WERI-Rb-1 (cell line): ENCODE measurements around the gene PTCD2.

Source experiments
- DNase-seq: peaks from one replicate; pipeline ENCODE4 v3.0.0-alpha.2; 2020
- H3K27ac ChIP-seq: fragments of 250-450 bp; sonication (Bioruptor Pico); 2 replicates; pipeline ENCODE4 v1.5.1; 2020; ENCODE audit warnings: mild to moderate bottlenecking, moderate library complexity
- H3K27me3 ChIP-seq: fragments of 250-450 bp; sonication (Bioruptor Pico); 2 replicates; pipeline ENCODE4 v1.5.1; 2021; ENCODE audit warnings: mild to moderate bottlenecking, low read depth, moderate library complexity; ENCODE audit not compliant: insufficient read depth, severe bottlenecking
- H3K36me3 ChIP-seq: fragments of 250-450 bp; sonication (Bioruptor Pico); 2 replicates; pipeline ENCODE4 v1.5.1; 2020; ENCODE audit warnings: mild to moderate bottlenecking, moderate library complexity
- H3K4me3 ChIP-seq: 2 replicates; pipeline ENCODE4 v1.5.1; 2011; ENCODE audit warnings: low read depth, mild to moderate bottlenecking, control low read depth, low read length
- H3K9me3 ChIP-seq: fragments of 250-450 bp; sonication (Bioruptor Pico); 2 replicates; pipeline ENCODE4 v1.5.1; 2021; ENCODE audit warnings: mild to moderate bottlenecking, moderate library complexity; ENCODE audit not compliant: severe bottlenecking
- TF ChIP-seq, protein P1 (sequence below): IDR thresholded peaks from 2 replicates; pipeline ENCODE4 v1.5.1; 2011; ENCODE audit warnings: low read depth, mild to moderate bottlenecking, control low read depth, inconsistent platforms, low read length

Gene PTCD2

DNA sequence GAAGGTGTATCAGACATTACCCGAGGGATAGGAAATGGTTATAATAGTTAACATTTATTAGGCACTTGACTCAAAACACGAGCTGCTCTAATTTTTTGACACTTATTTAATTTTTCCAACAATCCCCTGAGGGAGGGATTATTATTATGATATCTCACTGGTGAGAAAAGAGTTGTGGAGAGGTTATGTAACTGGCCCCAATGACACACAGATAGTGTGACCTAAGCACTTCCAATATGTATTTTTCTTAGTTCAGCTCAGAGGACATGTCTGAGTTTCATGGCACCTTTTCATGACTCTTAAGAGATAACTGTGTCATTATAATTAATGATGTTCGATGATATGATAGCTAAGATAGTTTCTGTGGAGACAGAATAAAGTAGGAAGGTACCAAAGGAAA, 86.9 kb downstream of the PTCD2 start:
- TF ChIP-seq, protein P1, sequence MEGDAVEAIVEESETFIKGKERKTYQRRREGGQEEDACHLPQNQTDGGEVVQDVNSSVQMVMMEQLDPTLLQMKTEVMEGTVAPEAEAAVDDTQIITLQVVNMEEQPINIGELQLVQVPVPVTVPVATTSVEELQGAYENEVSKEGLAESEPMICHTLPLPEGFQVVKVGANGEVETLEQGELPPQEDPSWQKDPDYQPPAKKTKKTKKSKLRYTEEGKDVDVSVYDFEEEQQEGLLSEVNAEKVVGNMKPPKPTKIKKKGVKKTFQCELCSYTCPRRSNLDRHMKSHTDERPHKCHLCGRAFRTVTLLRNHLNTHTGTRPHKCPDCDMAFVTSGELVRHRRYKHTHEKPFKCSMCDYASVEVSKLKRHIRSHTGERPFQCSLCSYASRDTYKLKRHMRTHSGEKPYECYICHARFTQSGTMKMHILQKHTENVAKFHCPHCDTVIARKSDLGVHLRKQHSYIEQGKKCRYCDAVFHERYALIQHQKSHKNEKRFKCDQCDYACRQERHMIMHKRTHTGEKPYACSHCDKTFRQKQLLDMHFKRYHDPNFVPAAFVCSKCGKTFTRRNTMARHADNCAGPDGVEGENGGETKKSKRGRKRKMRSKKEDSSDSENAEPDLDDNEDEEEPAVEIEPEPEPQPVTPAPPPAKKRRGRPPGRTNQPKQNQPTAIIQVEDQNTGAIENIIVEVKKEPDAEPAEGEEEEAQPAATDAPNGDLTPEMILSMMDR: no peak
- no peak overlapping the region for H3K4me3 ChIP-seq
- no peak for DNase-seq
- no peaks in the 10 kb centered on the region for H3K27me3 ChIP-seq
- no peaks in the 10 kb centered on the region for H3K9me3 ChIP-seq
- H3K36me3 ChIP-seq: no peaks in the 10 kb centered on the region
- no peak overlapping the region for H3K27ac ChIP-seq

- no peak overlapping the region for H3K4me3 ChIP-seq
- no peaks in the 10 kb centered on the region for H3K36me3 ChIP-seq
- TF ChIP-seq, protein P1: no peak
- no peaks in the 10 kb centered on the region for H3K9me3 ChIP-seq
- no peak for DNase-seq
- H3K27ac ChIP-seq: no peak overlapping the region
- no peaks in the 10 kb centered on the region for H3K27me3 ChIP-seq
These were observed 87.4 kb downstream of the PTCD2 start for GRCh38 chr5:72407541-72407940.

- Histone ChIP-seq H3K4me3 (no peak overlapping the region), H3K27ac (no peak overlapping the region), H3K36me3 (no peaks in the 10 kb centered on the region), H3K27me3 (no peaks in the 10 kb centered on the region), H3K9me3 (no peaks in the 10 kb centered on the region)
- TF ChIP-seq, protein P1: no peak
- no peak for DNase-seq
These were observed 88.0 kb downstream of the PTCD2 start for GRCh38 chr5:72408127-72408526.

GRCh38 chr5:72408603-72409002, 88.4 kb downstream of the PTCD2 start:
- Histone ChIP-seq H3K27me3 (no peaks in the 10 kb centered on the region), H3K9me3 (no peaks in the 10 kb centered on the region), H3K36me3 (no peaks in the 10 kb centered on the region), H3K4me3 (no peak overlapping the region), H3K27ac (no peak overlapping the region)
- no peak for DNase-seq
- TF ChIP-seq, protein P1: no peak

DNA sequence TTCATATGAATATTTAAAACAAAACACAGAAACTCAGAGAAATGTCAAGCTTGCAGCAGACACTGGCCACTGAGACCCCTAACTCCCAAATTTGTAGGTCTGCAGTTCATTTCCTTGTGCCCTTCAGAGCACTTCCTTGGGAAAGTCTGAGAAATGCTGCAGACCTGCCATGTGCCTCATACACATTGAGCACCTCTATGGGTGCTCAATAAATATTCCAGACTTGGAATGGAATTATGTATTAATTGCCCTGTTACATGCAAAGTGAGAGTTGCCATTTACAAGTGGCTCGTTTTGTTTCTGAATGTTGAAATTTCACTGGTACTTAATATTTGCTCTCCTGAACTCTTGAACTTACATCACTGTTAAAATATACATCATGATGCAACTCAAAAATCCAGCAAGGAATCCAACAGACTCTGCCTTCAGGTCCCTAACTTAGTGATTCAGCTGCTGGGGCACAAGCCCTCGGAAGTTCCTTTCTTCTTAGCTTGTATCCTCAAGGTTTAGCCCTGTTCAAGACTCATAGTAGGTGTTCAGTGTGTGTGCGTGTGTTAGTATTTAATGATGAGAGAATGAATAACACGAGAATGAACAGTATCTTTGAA, 90.6 kb downstream of the PTCD2 start:
- DNase-seq: no peak
- Histone ChIP-seq H3K4me3 (no peak overlapping the region), H3K27ac (no peak overlapping the region), H3K36me3 (no peaks in the 10 kb centered on the region), H3K27me3 (no peaks in the 10 kb centered on the region), H3K9me3 (no peaks in the 10 kb centered on the region)
- TF ChIP-seq, protein P1: no peak
